ENCODE measurements around the gene SLC10A4.

DNA sequence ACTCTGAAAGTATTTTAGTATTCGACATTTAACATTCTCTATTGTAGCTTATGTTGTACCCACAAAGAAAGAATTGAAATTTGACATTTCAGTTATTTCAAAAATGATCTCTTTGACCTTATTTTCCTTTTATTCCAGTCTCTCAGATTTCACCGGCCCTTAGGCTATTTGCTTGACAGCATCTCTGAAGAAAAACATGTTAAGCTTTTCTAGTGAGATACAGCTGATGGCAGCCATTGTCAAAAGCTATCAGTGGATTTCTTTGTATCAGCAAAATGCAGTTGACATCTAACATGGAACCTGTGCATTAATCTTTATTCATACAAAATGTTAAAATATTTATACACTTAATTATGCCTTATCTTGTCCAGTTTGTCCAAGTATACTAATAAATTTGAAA, 23.6 kb downstream of the SLC10A4 start:
- TF ChIP-seq, protein P1, sequence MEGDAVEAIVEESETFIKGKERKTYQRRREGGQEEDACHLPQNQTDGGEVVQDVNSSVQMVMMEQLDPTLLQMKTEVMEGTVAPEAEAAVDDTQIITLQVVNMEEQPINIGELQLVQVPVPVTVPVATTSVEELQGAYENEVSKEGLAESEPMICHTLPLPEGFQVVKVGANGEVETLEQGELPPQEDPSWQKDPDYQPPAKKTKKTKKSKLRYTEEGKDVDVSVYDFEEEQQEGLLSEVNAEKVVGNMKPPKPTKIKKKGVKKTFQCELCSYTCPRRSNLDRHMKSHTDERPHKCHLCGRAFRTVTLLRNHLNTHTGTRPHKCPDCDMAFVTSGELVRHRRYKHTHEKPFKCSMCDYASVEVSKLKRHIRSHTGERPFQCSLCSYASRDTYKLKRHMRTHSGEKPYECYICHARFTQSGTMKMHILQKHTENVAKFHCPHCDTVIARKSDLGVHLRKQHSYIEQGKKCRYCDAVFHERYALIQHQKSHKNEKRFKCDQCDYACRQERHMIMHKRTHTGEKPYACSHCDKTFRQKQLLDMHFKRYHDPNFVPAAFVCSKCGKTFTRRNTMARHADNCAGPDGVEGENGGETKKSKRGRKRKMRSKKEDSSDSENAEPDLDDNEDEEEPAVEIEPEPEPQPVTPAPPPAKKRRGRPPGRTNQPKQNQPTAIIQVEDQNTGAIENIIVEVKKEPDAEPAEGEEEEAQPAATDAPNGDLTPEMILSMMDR (conservative IDR thresholded peaks at IDR 0.05) = no peak
- TF ChIP-seq EZH2 (IDR thresholded peaks at IDR 0.05; ENCODE audit: low read depth) = no peak
